Calu3 (cell line): ENCODE measurements around the gene SLC25A21. TPM values are rescaled to one million over a fixed set of nuclear protein-coding genes. Genes with fewer than 3 reads are reported as not detected.

Experiments used
- BruUV-seq: library from RNA; stranded (reverse); fragments of 400-500 nt; replicated peaks from 2 replicates; lab custom pipeline; 2021; lab: Mats Ljungman, UMichigan
- CTCF ChIA-PET: fragments of 300-600 bp; sonication (Branson Sonifier 250); formaldehyde crosslinking; loops from one replicate; lab custom pipeline; 2022; ENCODE audit warnings: antibody characterized with exemption; lab: Charles Lee
- DNase-seq: peaks from one replicate; pipeline ENCODE4 v3.0.0; 2022
- H3K27ac Mint-ChIP-seq: one replicate; pipeline ENCODE4 v1.8.0; 2022; ENCODE audit warnings: mixed read lengths; ENCODE audit not compliant: unreplicated experiment
- H3K27me3 Mint-ChIP-seq: one replicate; pipeline ENCODE4 v1.8.0; 2022; ENCODE audit warnings: mixed read lengths; ENCODE audit not compliant: unreplicated experiment
- H3K36me3 Mint-ChIP-seq: one replicate; pipeline ENCODE4 v1.8.0; 2022; ENCODE audit warnings: mild to moderate bottlenecking, moderate library complexity, mixed read lengths; ENCODE audit not compliant: insufficient read depth, unreplicated experiment
- H3K4me1 Mint-ChIP-seq: one replicate; pipeline ENCODE4 v1.8.0; 2022; ENCODE audit warnings: mild to moderate bottlenecking, low read depth, mixed read lengths; ENCODE audit not compliant: unreplicated experiment
- H3K4me3 Mint-ChIP-seq: one replicate; pipeline ENCODE4 v1.8.0; 2022; ENCODE audit warnings: mild to moderate bottlenecking, low read depth, moderate library complexity, mixed read lengths; ENCODE audit not compliant: unreplicated experiment
- H3K9me3 Mint-ChIP-seq: one replicate; pipeline ENCODE4 v1.8.0; 2022; ENCODE audit warnings: low read depth, mixed read lengths; ENCODE audit not compliant: unreplicated experiment
- CTCF ChIP-seq: fragments of 200-600 bp; IDR thresholded peaks from one replicate; pipeline ENCODE4 v1.8.0; 2022; ENCODE audit warnings: antibody characterized with exemption; ENCODE audit not compliant: unreplicated experiment
- intact Hi-C: fragments of 100-400 bp; cut with micrococcal nuclease; formaldehyde crosslinking; loops from one replicate; pipeline ENCODE4 v1.10.0; 2022; ENCODE audit not compliant: unreplicated experiment
- total RNA-seq: library from RNA; stranded (reverse); gene quantifications from 2 replicates; pipeline ENCODE4 v1.2.3, GENCODE V29; 2022

The SLC25A21 gene
- total RNA-seq, 1 experiment from 2014 or later: 1.4 TPM

- BruUV-seq: no TSS peak
- Mint-ChIP-seq H3K4me3 (no peak overlapping the region), H3K36me3 (no peaks in the 10 kb centered on the region), H3K9me3 (no peaks in the 10 kb centered on the region), H3K27me3 (no peaks in the 10 kb centered on the region), H3K27ac (no peak overlapping the region), H3K4me1 (no peaks in the 10 kb centered on the region)
- intact Hi-C loops: no loop called here
- CTCF ChIA-PET: no interaction called here
- no peak for DNase-seq
- no peak for TF ChIP-seq CTCF
Observed at GRCh38 chr14:36671149-36671548, 501.3 kb downstream of the SLC25A21 start.

- no TSS peak for BruUV-seq
- Mint-ChIP-seq H3K4me1 (no peaks in the 10 kb centered on the region), H3K36me3 (peaks cover under 1% of the 10 kb centered on the region), H3K4me3 (no peak overlapping the region), H3K27me3 (no peaks in the 10 kb centered on the region), H3K27ac (no peak overlapping the region), H3K9me3 (no peaks in the 10 kb centered on the region)
- TF ChIP-seq CTCF: no peak
- DNase-seq: no peak
- CTCF ChIA-PET: no interaction called here
- intact Hi-C loops: no loop called here
Observed at GRCh38 chr14:36667679-36668078, 504.7 kb downstream of the SLC25A21 start.

GRCh38 chr14:36666416-36667206 is 505.8 kb downstream of the SLC25A21 start:
- Mint-ChIP-seq H3K4me1 (peaks cover 10% of the 10 kb centered on the region), H3K27me3 (no peaks in the 10 kb centered on the region), H3K9me3 (no peaks in the 10 kb centered on the region), H3K36me3 (peaks cover 11% of the 10 kb centered on the region), H3K4me3 (no peak overlapping the region), H3K27ac (no peak overlapping the region)
- no TSS peak for BruUV-seq
- intact Hi-C loops: no loop called here
- TF ChIP-seq CTCF: no peak
- no peak for DNase-seq
- CTCF ChIA-PET: no interaction called here

GRCh38 chr14:36665887-36666415 is 506.5 kb downstream of the SLC25A21 start:
- H3K36me3 Mint-ChIP-seq: peaks cover 17% of the 10 kb centered on the region
- BruUV-seq: no TSS peak

More at GRCh38 chr14:36665887-36666415, 506.5 kb downstream of the SLC25A21 start:
- Mint-ChIP-seq H3K4me3 (no peak overlapping the region), H3K4me1 (peaks cover 16% of the 10 kb centered on the region), H3K27me3 (no peaks in the 10 kb centered on the region), H3K9me3 (no peaks in the 10 kb centered on the region), H3K27ac (no peak overlapping the region)
- CTCF ChIA-PET: no interaction called here
- TF ChIP-seq CTCF: no peak
- no peak for DNase-seq
- intact Hi-C loops: no loop called here
